ENCODE data around the gene BMPR1B.
"Not testable (repeated sequence)": the region's sequence is repeated elsewhere in the genome, so short reads cannot be mapped to it uniquely, and the experiment has no call there.

The BMPR1B gene

DNA sequence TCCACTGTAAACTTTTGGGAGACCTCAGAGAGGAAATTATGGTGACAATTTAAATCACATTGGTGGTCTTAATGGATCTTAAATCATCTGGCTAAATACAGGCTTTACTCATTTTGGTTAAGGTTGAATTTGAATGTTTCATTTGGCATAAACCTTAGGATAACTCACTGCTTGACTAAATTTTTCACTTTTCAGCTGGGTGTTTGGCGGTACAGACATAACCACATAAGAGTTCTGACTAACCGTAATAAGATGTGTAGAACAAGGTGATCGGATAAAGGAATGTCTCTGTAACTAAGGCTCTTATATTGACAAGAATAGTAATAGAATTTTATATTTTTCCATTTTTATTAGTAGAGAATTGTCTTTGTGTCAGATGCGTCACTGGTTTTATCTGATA, 281.0 kb downstream of the BMPR1B start:
- DNase-seq (ENCODE audit: low spot score): no peak

GRCh38 chr4:95044324-95044837, 286.6 kb downstream of the BMPR1B start:
- no peak for DNase-seq (ENCODE audit: low spot score)

DNA sequence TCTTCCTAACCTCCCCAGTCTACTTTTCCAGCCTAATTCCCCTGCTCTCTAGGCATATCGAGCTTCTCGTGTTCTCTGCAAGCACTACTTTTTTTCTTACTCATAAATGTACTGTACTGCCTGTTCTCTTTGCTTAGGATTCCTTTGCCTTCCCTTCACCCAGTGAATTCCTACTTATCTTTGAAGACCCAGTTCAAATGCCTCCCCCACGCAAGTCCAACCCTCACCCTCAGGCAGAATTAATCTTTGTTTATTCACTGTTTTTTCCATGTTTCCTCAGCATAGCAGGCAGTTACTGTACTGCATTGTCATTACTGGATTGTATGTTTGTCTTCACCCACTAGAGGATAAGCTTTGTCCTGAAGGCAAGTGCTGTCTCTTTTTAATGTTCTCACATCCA, 287.7 kb downstream of the BMPR1B start:
- no peak for DNase-seq (ENCODE audit: low spot score)

GRCh38 chr4:95048296-95048695, 290.5 kb downstream of the BMPR1B start:
- DNase-seq (ENCODE audit: low spot score): no peak

GRCh38 chr4:95049551-95050233, 291.9 kb downstream of the BMPR1B start:
- no peak for DNase-seq (ENCODE audit: low spot score)

GRCh38 chr4:95050980-95051701, 293.4 kb downstream of the BMPR1B start:
- DNase-seq (ENCODE audit: low spot score): no peak

GRCh38 chr4:95051702-95052020, 293.9 kb downstream of the BMPR1B start:
- no peak for DNase-seq (ENCODE audit: low spot score)

DNA sequence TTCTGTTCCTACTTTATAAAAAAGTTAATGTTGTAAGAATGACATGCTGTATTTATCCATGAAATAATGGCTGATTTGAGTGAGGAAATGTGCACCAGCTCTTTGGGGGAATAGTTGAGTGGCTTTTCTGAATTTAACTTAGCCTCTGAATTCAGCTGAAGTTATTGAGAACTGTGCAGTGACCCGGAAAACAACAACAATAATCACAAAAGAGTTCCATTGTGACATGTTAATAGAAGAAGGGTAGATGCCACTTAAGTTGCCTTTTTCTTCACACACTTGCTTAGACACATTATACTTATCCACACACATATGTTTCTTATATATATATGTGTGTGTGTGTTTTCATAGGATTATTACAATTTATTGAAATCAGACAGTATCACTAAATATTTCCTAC, 301.2 kb downstream of the BMPR1B start:
- no peak for DNase-seq (ENCODE audit: low spot score)

DNA sequence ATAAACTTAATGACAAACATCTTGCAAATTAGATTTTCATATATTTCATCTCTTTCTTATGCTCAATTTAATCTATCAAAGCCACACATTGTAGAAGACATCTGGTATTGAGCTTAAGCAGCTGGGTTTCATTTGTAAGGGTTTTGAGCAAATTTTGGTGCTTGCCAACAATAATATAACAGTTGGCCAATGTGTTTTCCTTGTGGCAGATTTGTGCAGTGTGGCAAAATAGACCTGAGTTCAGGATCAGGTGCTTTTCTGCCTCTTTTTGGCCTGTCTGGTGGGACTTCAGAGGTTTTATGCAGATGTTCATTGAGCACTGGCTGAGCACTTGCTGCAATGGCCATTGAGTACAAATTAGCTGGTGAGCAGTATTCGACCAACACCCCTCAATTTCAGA, 301.9 kb downstream of the BMPR1B start:
- DNase-seq (ENCODE audit: low spot score): no peak

GRCh38 chr4:95061220-95061619, 303.5 kb downstream of the BMPR1B start:
- DNase-seq (ENCODE audit: low spot score): no peak

DNA sequence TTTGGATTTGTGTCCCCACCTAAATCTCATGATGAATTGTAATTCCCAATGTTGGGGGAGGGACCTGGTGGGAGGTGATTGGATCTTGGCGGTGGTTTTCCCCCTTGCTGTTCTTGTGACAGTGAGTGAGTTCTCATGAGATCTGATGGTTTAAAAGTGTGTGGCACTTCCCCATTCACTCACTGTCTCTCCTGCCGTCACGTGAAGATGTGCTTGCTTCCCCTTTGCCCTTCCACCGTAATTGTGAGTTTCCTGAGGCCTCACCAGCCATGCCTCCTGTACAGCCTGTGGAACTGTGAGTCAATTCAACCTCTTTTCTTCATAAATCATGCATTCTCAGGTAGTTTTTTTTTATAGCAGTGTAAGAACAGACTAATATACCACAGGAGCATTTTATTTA, 304.0 kb downstream of the BMPR1B start:
- not testable (repeated sequence) for DNase-seq (ENCODE audit: low spot score)

- no peak for DNase-seq (ENCODE audit: low spot score)
Observed at GRCh38 chr4:95066050-95066449, 308.3 kb downstream of the BMPR1B start.

GRCh38 chr4:95068401-95068800, 310.6 kb downstream of the BMPR1B start:
- DNase-seq (ENCODE audit: low spot score): no peak

- DNase-seq (ENCODE audit: low spot score): no peak
Observed at GRCh38 chr4:95068818-95069478, 311.2 kb downstream of the BMPR1B start.

DNA sequence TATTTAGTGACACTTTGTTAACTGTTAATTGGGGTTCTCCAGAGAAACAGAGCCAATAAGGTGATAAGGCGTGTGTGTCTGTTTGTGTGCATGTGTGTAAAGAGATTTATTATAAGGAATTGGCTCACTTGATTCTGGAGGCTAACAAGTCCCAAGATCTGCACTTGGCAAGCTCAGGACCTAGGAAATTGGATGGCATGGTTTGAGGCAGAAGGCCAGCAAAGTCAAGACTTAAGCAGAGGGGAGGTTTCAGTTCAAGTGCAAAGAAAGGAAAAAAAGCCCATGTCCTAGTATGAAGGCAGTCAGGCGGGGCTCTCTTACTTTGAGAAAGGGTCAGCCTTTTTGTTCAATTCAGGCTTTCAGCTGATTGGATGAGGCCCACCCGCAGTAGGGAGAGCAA, 314.1 kb downstream of the BMPR1B start:
- no peak for DNase-seq (ENCODE audit: low spot score)

DNA sequence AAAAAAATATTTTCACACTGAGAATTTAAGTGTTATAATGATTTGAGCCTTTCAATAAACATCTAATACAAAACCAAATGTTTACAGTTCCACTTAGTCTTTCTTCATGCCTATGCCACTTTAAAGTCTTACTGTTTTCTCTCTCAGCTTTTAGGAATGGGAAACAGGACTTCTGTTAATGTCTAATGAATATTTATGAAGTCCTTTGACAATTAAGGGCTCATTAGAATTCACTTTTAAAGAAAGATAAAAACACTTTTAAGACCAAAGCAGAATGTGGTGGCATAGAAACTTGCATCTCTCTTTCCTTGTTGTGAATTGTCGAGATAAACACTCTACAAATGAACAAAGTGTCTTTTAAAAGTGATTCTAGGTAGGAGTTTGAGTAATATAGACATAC, 315.9 kb downstream of the BMPR1B start:
- no peak for DNase-seq (ENCODE audit: low spot score)

GRCh38 chr4:95077864-95078263, 320.1 kb downstream of the BMPR1B start:
- DNase-seq (ENCODE audit: low spot score): no peak

- no peak for DNase-seq (ENCODE audit: low spot score)
Observed at GRCh38 chr4:95080969-95081368, 323.2 kb downstream of the BMPR1B start.

GRCh38 chr4:95084584-95084983, 326.8 kb downstream of the BMPR1B start:
- DNase-seq (ENCODE audit: low spot score): no peak

DNA sequence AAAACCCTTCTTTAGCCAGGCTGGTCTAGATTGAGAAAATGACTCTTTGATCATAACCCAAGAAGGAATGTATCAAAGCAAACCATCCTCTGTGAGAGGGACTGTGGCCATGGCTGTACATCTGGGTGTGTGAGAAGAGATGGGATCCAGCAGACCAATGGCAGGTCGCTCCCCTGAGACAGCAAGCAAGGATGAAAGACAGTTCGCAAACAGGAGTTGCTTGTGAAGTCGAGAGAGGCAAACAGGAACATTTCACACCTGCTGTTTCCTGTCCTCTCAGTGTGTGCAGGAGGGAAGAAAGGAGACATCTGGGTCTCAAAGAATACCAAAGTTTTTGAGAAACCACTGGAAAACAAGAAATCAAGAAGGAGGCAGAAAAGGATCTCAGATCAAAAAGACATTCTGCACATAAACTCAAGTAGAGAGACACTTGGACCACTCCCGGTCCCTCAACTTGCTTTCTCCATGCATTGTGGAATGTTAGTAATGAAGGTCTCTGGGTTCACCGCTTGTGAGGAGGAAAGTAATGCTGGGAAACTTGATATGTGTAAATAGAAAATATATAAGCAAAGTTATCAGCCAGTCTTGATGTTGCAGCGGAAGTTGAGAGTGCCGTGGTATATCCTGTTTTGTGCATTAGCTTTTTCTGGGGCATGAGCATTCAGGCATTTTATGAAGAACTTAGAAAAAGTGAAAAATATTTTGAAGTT, 327.5 kb downstream of the BMPR1B start:
- DNase-seq (ENCODE audit: low spot score): no peak

DNA sequence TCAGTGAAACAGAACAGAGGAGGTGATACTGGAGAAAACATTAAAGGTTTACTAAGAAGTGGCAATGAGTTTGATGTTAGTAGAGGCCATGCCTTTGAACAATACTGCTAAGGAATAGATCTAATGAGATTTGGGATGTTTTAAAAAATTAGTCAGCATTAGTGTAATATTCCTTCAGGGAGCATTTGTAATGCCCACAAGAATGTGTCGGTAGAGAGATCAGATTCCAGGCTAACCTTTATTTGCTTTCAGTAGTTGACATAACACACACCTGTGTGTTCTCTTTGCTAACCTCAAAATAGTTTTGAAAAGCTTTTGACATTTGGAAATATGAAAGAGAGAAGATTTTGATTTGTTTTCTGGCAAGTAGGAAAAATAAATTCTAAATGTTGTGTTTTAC, 328.8 kb downstream of the BMPR1B start:
- no peak for DNase-seq (ENCODE audit: low spot score)

GRCh38 chr4:95087657-95088455, 330.1 kb downstream of the BMPR1B start:
- DNase-seq (ENCODE audit: low spot score): no peak
